HG03354 (cell line): Measurements from ENCODE around the gene SCNN1B.
"Not testable (repeated sequence)": the region's sequence is repeated elsewhere in the genome, so short reads cannot be mapped to it uniquely, and the experiment has no call there.

Source experiments
- ATAC-seq: cut with Tn5 transposase; IDR thresholded peaks from one replicate; pipeline ENCODE4 v1.9.1; 2021; ENCODE audit warnings: mild to moderate bottlenecking; ENCODE audit not compliant: unreplicated experiment, poor library complexity, severe bottlenecking

Gene SCNN1B

GRCh38 chr16:23302045-23302956, at the start of gene SCNN1B:
SCNN1B (plus strand) TSS chr16:23302302; CDS start chr16:23348600, 46,298 bp downstream.
- ATAC-seq, result no peak

GRCh38 chr16:23252310-23252709, 49.8 kb upstream of the SCNN1B start:
- ATAC-seq, result no peak

GRCh38 chr16:23253650-23254049, 48.5 kb upstream of the SCNN1B start:
- not testable (repeated sequence) for ATAC-seq

GRCh38 chr16:23254338-23254737, 47.8 kb upstream of the SCNN1B start:
- no peak for ATAC-seq

- ATAC-seq, result no peak
Measured at GRCh38 chr16:23255000-23255399, 47.1 kb upstream of the SCNN1B start.

GRCh38 chr16:23256440-23256839, 45.7 kb upstream of the SCNN1B start:
- no peak for ATAC-seq

GRCh38 chr16:23257682-23258081, 44.4 kb upstream of the SCNN1B start:
- ATAC-seq, result no peak

GRCh38 chr16:23258919-23259237, 43.2 kb upstream of the SCNN1B start:
- no peak for ATAC-seq

GRCh38 chr16:23267647-23268046, 34.5 kb upstream of the SCNN1B start:
- ATAC-seq, result no peak

GRCh38 chr16:23268561-23268960, 33.5 kb upstream of the SCNN1B start:
- ATAC-seq, result no peak

- ATAC-seq, result no peak
Measured at GRCh38 chr16:23269248-23269953, 32.7 kb upstream of the SCNN1B start.

- ATAC-seq, result no peak
Measured at GRCh38 chr16:23270654-23271053, 31.4 kb upstream of the SCNN1B start.

GRCh38 chr16:23274968-23275367, 27.1 kb upstream of the SCNN1B start:
- no peak for ATAC-seq

GRCh38 chr16:23276821-23277220, 25.3 kb upstream of the SCNN1B start:
- no peak for ATAC-seq

GRCh38 chr16:23278031-23278430, 24.1 kb upstream of the SCNN1B start:
- no peak for ATAC-seq

- ATAC-seq, result no peak
Measured at GRCh38 chr16:23279721-23280153, 22.4 kb upstream of the SCNN1B start.

- ATAC-seq, result no peak
Measured at GRCh38 chr16:23280483-23280967, 21.6 kb upstream of the SCNN1B start.

- ATAC-seq, result no peak
Measured at GRCh38 chr16:23282568-23282967, 19.5 kb upstream of the SCNN1B start.

GRCh38 chr16:23283571-23283970, 18.5 kb upstream of the SCNN1B start:
- ATAC-seq, result no peak

GRCh38 chr16:23284584-23284983, 17.5 kb upstream of the SCNN1B start:
- no peak for ATAC-seq

GRCh38 chr16:23286131-23286532, 16.0 kb upstream of the SCNN1B start:
- ATAC-seq, result no peak
